ENCODE data around the gene DNAH11. TPM values are rescaled to one million over a fixed set of nuclear protein-coding genes. Genes with fewer than 3 reads are reported as not detected.
A peak's percentile ranks its signal among the peaks of the same experiment; 100 is the strongest.

The DNAH11 gene
- total RNA-seq (10 to 100 TPM; 14.2 to 19.3 TPM), polyA plus RNA-seq (ENCODE audit: insufficient read depth, low read depth, low replicate concordance) (4.9 TPM)
- long read RNA-seq, donor 1, partial matches to known transcripts: 25 of 50 reads
- long read RNA-seq, donor 1, other reads (novel, unspliced or antisense): 25 of 50 reads
- long read RNA-seq, donor 2: 0 reads

GRCh38 chr7:21542891-21543527, at the start of gene DNAH11:
Gene DNAH11, plus strand, starts transcription at chr7:21543039. Its CDS starts 207 bp downstream, at chr7:21543246.
- Histone ChIP-seq H3K9me3 (no peaks in the 10 kb centered on the region), H3K27ac (no peak within 1 kb of the TSS), H3K36me3 (ENCODE audit: low read depth, missing control alignments) (no peaks in the 10 kb centered on the region), H3K4me3 (peak within 1 kb of the TSS; percentile 34 to 56), H3K4me1 (peaks cover 12% of the 10 kb centered on the region), H3K27me3 (no peaks in the 10 kb centered on the region)
- no peak for TF ChIP-seq POLR2A (IDR thresholded peaks at IDR 0.05)
- TF ChIP-seq CTCF (IDR thresholded peaks at IDR 0.05): no peak
- WGBS, 2 donors: 0 to 1% methylated on average over 6 to 53 of the region's 66 CpGs
- intact Hi-C loops (cut with DNase I; ENCODE audit: low total_unique reads): no loop called here
- peak; percentile 36 for DNase-seq

- Histone ChIP-seq H3K27ac (no peak overlapping the region), H3K4me3 (no peak overlapping the region), H3K27me3 (no peaks in the 10 kb centered on the region), H3K9me3 (no peaks in the 10 kb centered on the region), H3K36me3 (ENCODE audit: low read depth, missing control alignments) (no peaks in the 10 kb centered on the region), H3K4me1 (no peaks in the 10 kb centered on the region)
- no peak for DNase-seq
- intact Hi-C loops (cut with DNase I; ENCODE audit: low total_unique reads): no loop called here
- TF ChIP-seq POLR2A (IDR thresholded peaks at IDR 0.05): no peak
- TF ChIP-seq CTCF (IDR thresholded peaks at IDR 0.05): no peak
Measured at GRCh38 chr7:21495731-21496130, 47.1 kb upstream of the DNAH11 start.

- H3K4me1 ChIP-seq: no peaks in the 10 kb centered on the region
- no peak for DNase-seq
- no peak overlapping the region for H3K27ac ChIP-seq
- intact Hi-C loops (cut with DNase I; ENCODE audit: low total_unique reads): no loop called here
- H3K4me3 ChIP-seq: no peak overlapping the region
- no peak for TF ChIP-seq CTCF (IDR thresholded peaks at IDR 0.05)
- H3K36me3 ChIP-seq (ENCODE audit: low read depth, missing control alignments): no peaks in the 10 kb centered on the region
- H3K27me3 ChIP-seq: no peaks in the 10 kb centered on the region
- H3K9me3 ChIP-seq: no peaks in the 10 kb centered on the region
Measured at GRCh38 chr7:21497072-21497471, 45.8 kb upstream of the DNAH11 start.

GRCh38 chr7:21500117-21500832, 42.6 kb upstream of the DNAH11 start:
- no peak overlapping the region for H3K4me3 ChIP-seq
- no peaks in the 10 kb centered on the region for H3K36me3 ChIP-seq (ENCODE audit: low read depth, missing control alignments)
- no peaks in the 10 kb centered on the region for H3K4me1 ChIP-seq
- intact Hi-C loops (cut with DNase I; ENCODE audit: low total_unique reads): no loop called here
- TF ChIP-seq POLR2A (IDR thresholded peaks at IDR 0.05) (no peak), CTCF (IDR thresholded peaks at IDR 0.05) (no peak)
- no peak overlapping the region for H3K27ac ChIP-seq
- 82 to 88% methylated on average over 6 of the region's 6 CpGs for WGBS, 2 donors
- no peak for DNase-seq
- H3K27me3 ChIP-seq: no peaks in the 10 kb centered on the region
- H3K9me3 ChIP-seq: no peaks in the 10 kb centered on the region

Data from testis (tissue), 5 donors.